Measurements from ENCODE around the gene CUBN. TPM values are rescaled to one million over a fixed set of nuclear protein-coding genes. Genes with fewer than 3 reads are reported as not detected.

CUBN gene
- total and polyA plus RNA-seq, 2 experiments from 2014 or later, result 0.41 to 0.65 TPM

DNA sequence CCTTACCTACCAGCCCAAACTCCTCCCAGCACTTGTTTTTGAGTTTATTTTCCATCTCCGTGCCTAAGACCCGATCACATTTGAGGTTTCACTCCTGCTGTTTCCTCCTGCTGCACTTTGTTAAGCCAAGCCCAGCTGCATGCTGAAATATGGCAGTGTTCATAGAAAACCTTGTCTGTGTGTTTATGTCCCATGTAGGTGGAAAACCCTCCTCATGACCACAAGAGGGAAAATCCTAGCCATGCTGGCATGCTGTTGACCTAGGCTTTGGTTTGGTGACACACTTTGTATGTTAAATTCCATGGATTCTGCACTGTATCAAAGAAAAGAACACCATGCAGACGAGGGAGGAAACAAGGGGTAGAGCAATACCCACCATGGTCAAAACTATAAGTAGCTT, 154.4 kb downstream of the CUBN start:
- in situ Hi-C loops (cut with MboI), result no loop called here
- whole genome bisulfite sequencing, 2 experiments (ENCODE audit: low coverage in 1 of 2, low lambda C conversion rate in 2 of 2, missing lambda C conversion rate in 2 of 2), result 76 to 81% methylated on average over 3 of the region's 3 CpGs
- no peaks in the 10 kb centered on the region for H3K36me3 ChIP-seq (ENCODE audit: low read depth)
- no peak for DNase-seq
- H3K9me3 ChIP-seq (ENCODE audit: low read depth), result no peaks in the 10 kb centered on the region
- no peaks in the 10 kb centered on the region for H3K27me3 ChIP-seq (replicated peaks; ENCODE audit: insufficient read depth)
- no peak overlapping the region for H2AFZ ChIP-seq
- no peak overlapping the region for H3K27ac ChIP-seq
- H4K20me1 ChIP-seq (ENCODE audit: insufficient read depth), result no peaks in the 10 kb centered on the region
- no peaks in the 10 kb centered on the region for H3F3A ChIP-seq (ENCODE audit: insufficient read depth)
- no peak overlapping the region for H3K4me3 ChIP-seq
- no peak for TF ChIP-seq EZH2 (IDR thresholded peaks at IDR 0.05; ENCODE audit: insufficient read depth, poor library complexity, severe bottlenecking)
- no peak for TF ChIP-seq EZH2phosphoT487 (IDR thresholded peaks at IDR 0.05; ENCODE audit: insufficient read depth, low read depth)
- H3K79me2 ChIP-seq (ENCODE audit: insufficient read depth), result no peaks in the 10 kb centered on the region
- no peak overlapping the region for H3K4me2 ChIP-seq (ENCODE audit: unreplicated experiment)
- H3K9ac ChIP-seq, result no peak overlapping the region
- H3K9me2 ChIP-seq (ENCODE audit: insufficient read depth), result no peaks in the 10 kb centered on the region
- H3K4me1 ChIP-seq (ENCODE audit: insufficient read depth), result no peaks in the 10 kb centered on the region

GRCh38 chr10:16968416-16969041, 161.1 kb downstream of the CUBN start:
- WGBS, 2 experiments (ENCODE audit: low coverage in 1 of 2, low lambda C conversion rate in 2 of 2, missing lambda C conversion rate in 2 of 2), result 11 to 14% methylated on average over 8 of the region's 8 CpGs
- Histone ChIP-seq H3K4me1 (ENCODE audit: insufficient read depth) (peaks cover 40% of the 10 kb centered on the region), H4K20me1 (ENCODE audit: insufficient read depth) (no peaks in the 10 kb centered on the region), H3K9ac (peak overlapping the region; percentile 64), H3K27ac (peak overlapping the region; percentile 68), H3K27me3 (replicated peaks; ENCODE audit: insufficient read depth) (no peaks in the 10 kb centered on the region), H3K9me2 (ENCODE audit: insufficient read depth) (no peaks in the 10 kb centered on the region), H3K4me2 (ENCODE audit: unreplicated experiment) (peak overlapping the region; percentile 89), H2AFZ (peak overlapping the region; percentile 63), H3K4me3 (peak overlapping the region; percentile 32), H3F3A (ENCODE audit: insufficient read depth) (peaks cover 42% of the 10 kb centered on the region), H3K79me2 (ENCODE audit: insufficient read depth) (no peaks in the 10 kb centered on the region), H3K36me3 (ENCODE audit: low read depth) (no peaks in the 10 kb centered on the region), H3K9me3 (ENCODE audit: low read depth) (no peaks in the 10 kb centered on the region)
- DNase-seq, result peak; percentile 87
- in situ Hi-C loops (cut with MboI), result no loop called here
- TF ChIP-seq EZH2 (IDR thresholded peaks at IDR 0.05; ENCODE audit: insufficient read depth, poor library complexity, severe bottlenecking) (no peak), EZH2phosphoT487 (IDR thresholded peaks at IDR 0.05; ENCODE audit: insufficient read depth, low read depth) (no peak)

- H2AFZ ChIP-seq, result peak overlapping the region; percentile 63
- TF ChIP-seq EZH2phosphoT487 (IDR thresholded peaks at IDR 0.05; ENCODE audit: insufficient read depth, low read depth) (no peak), EZH2 (IDR thresholded peaks at IDR 0.05; ENCODE audit: insufficient read depth, poor library complexity, severe bottlenecking) (no peak)
- H3F3A ChIP-seq (ENCODE audit: insufficient read depth), result peaks cover 42% of the 10 kb centered on the region
- no peaks in the 10 kb centered on the region for H3K9me2 ChIP-seq (ENCODE audit: insufficient read depth)
- 15 to 19% methylated on average over 3 of the region's 3 CpGs for WGBS, 2 experiments (ENCODE audit: low coverage in 1 of 2, low lambda C conversion rate in 2 of 2, missing lambda C conversion rate in 2 of 2)
- H4K20me1 ChIP-seq (ENCODE audit: insufficient read depth), result no peaks in the 10 kb centered on the region
- H3K36me3 ChIP-seq (ENCODE audit: low read depth), result no peaks in the 10 kb centered on the region
- peak overlapping the region; percentile 68 for H3K27ac ChIP-seq
- peak overlapping the region; percentile 32 for H3K4me3 ChIP-seq
- H3K9ac ChIP-seq, result peak overlapping the region; percentile 64
- in situ Hi-C loops (cut with MboI), result no loop called here
- H3K27me3 ChIP-seq (replicated peaks; ENCODE audit: insufficient read depth), result no peaks in the 10 kb centered on the region
- peaks cover 40% of the 10 kb centered on the region for H3K4me1 ChIP-seq (ENCODE audit: insufficient read depth)
- H3K79me2 ChIP-seq (ENCODE audit: insufficient read depth), result no peaks in the 10 kb centered on the region
- H3K9me3 ChIP-seq (ENCODE audit: low read depth), result no peaks in the 10 kb centered on the region
- peak; percentile 20 for DNase-seq
- H3K4me2 ChIP-seq (ENCODE audit: unreplicated experiment), result peak overlapping the region; percentile 89
Measured at GRCh38 chr10:16967866-16968415, 161.7 kb downstream of the CUBN start.

DNA sequence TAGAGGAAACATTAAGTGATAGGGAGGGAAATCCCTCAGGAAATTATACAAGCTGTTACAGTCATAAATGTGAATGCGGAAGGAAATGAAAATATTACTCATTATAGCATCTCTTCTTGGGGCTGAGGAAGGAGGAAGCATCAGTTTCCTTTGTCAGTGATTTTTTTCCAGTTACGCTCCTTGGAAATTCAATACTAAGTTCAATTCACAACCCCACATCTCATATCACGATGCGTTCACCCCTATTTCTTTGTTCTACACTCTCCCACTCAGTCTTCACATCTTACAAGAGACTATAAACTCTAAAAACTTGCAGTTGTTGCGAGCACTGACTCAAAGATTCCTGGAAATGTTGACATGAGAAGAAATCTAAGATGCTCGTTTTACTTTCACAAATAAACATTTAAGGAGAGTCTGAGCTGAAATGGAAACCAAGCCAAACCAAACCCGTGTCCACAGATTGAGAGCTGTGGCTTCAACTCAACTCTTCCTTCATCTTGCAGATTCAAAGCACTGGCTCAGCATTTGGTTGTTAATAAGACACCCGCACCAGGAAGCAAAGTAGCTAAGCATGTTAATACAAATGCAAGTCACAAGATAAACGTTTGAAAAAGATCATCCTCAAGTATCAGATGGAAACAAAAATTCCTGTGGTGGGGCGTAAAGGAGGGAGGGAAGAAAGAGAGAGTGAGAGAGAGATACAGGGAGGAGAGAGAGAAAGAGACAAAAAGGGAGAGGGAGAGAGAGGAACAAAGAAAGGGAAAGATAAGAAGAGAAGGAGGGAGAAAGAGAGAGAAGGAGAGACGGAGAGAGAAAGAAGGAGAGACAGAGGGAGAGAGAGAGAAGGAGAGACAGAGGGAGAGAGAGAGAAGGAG, 162.4 kb downstream of the CUBN start:
- Histone ChIP-seq H3F3A (ENCODE audit: insufficient read depth) (peaks cover 42% of the 10 kb centered on the region), H2AFZ (peak overlapping the region; percentile 63), H3K79me2 (ENCODE audit: insufficient read depth) (no peaks in the 10 kb centered on the region), H3K4me2 (ENCODE audit: unreplicated experiment) (peak overlapping the region; percentile 89), H4K20me1 (ENCODE audit: insufficient read depth) (no peaks in the 10 kb centered on the region), H3K36me3 (ENCODE audit: low read depth) (no peaks in the 10 kb centered on the region), H3K4me1 (ENCODE audit: insufficient read depth) (peaks cover 40% of the 10 kb centered on the region), H3K27ac (peak overlapping the region; percentile 68), H3K27me3 (replicated peaks; ENCODE audit: insufficient read depth) (no peaks in the 10 kb centered on the region), H3K9me2 (ENCODE audit: insufficient read depth) (no peaks in the 10 kb centered on the region), H3K4me3 (peak overlapping the region; percentile 48), H3K9ac (peak overlapping the region; percentile 64), H3K9me3 (ENCODE audit: low read depth) (no peaks in the 10 kb centered on the region)
- DNase-seq, result peak; percentile 63
- in situ Hi-C loops (cut with MboI), result no loop called here
- TF ChIP-seq EZH2 (IDR thresholded peaks at IDR 0.05; ENCODE audit: insufficient read depth, poor library complexity, severe bottlenecking) (no peak), EZH2phosphoT487 (IDR thresholded peaks at IDR 0.05; ENCODE audit: insufficient read depth, low read depth) (no peak)
- WGBS, 2 experiments (ENCODE audit: low coverage in 1 of 2, low lambda C conversion rate in 2 of 2, missing lambda C conversion rate in 2 of 2), result 25 to 34% methylated on average over 11 of the region's 11 CpGs
